GM12865 (cell line): ENCODE results near the gene CADPS2.

Source experiments
- DNase-seq: peaks from one replicate; pipeline ENCODE4 v3.0.0; 2010; ENCODE audit warnings: low read depth
- H3K4me3 ChIP-seq: 2 replicates; pipeline ENCODE4 v1.5.1; 2011; ENCODE audit warnings: mild to moderate bottlenecking, low read depth, low read length, control low read depth
- TF ChIP-seq, protein P1 (sequence below): IDR thresholded peaks from 2 replicates; pipeline ENCODE4 v1.5.1; 2011; ENCODE audit warnings: low read length, control low read depth, low read depth, inconsistent platforms; ENCODE audit not compliant: insufficient read depth; ENCODE audit errors: missing control alignments

CADPS2 gene

GRCh38 chr7:122706836-122707235, 179.4 kb downstream of the CADPS2 start:
- H3K4me3 ChIP-seq, result no peak overlapping the region
- no peak for DNase-seq
- TF ChIP-seq, protein P1, sequence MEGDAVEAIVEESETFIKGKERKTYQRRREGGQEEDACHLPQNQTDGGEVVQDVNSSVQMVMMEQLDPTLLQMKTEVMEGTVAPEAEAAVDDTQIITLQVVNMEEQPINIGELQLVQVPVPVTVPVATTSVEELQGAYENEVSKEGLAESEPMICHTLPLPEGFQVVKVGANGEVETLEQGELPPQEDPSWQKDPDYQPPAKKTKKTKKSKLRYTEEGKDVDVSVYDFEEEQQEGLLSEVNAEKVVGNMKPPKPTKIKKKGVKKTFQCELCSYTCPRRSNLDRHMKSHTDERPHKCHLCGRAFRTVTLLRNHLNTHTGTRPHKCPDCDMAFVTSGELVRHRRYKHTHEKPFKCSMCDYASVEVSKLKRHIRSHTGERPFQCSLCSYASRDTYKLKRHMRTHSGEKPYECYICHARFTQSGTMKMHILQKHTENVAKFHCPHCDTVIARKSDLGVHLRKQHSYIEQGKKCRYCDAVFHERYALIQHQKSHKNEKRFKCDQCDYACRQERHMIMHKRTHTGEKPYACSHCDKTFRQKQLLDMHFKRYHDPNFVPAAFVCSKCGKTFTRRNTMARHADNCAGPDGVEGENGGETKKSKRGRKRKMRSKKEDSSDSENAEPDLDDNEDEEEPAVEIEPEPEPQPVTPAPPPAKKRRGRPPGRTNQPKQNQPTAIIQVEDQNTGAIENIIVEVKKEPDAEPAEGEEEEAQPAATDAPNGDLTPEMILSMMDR, result no peak

DNA sequence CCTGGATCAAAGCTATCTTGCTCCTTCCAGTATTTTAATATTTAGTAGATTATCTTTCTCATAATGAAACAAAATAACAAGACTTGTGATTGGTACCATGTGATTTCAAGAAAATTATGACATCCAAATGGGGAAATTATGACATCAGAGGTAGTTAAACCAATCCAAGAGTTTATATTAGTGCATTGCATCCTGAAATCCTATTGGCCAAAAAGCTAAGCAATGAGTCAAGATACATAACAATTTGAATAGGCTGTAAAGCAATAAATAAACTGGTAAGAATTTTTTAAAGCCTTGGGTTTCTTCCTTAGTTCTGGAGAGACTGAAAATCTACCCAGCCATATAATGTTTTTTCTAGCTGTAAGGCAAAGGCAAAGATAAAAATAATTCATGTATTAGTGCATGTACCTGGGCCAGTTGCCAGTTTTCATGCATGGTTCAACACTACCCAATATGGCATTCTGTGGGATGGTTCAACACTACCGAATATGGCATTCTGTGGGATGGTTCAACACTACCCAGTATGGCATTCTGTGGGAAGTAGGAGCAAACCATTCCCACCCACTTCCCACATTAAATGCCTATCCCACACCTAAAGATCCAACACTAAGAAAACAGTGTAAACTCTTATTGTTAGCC, 183.3 kb downstream of the CADPS2 start, which contains the start of gene RNF148:
Gene RNF148 (minus strand): TSS at position 51 of the 639 bp plus-strand sequence. CDS start 172 bp downstream, outside the sequence.
- TF ChIP-seq, protein P1, result no peak
- no peak for DNase-seq
- no peak within 1 kb of the TSS for H3K4me3 ChIP-seq

DNA sequence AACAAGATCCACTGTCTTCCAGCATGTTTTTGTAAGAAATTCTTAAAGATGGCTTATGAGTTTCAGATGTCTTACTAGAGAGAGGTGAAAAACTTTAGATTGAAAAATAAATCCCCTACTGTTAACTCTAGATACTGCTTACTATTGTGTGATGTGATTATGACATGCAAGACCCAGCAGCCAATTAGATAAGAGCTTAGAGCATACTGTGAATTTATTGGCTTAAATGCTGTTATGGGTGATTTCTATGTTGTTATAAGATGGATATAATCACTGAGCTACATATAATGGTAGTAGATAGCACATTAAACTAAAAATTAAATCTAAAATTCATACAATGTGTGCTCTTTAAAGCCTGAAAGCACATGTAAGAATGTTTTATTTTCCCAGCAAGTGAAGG, 187.2 kb downstream of the CADPS2 start, which contains the start of gene RNF133:
Gene RNF133 (minus strand): TSS at position 101 of the 400 bp plus-strand sequence. CDS start 199 bp downstream, outside the sequence.
- DNase-seq, result no peak
- TF ChIP-seq, protein P1, result no peak

GRCh38 chr7:122695816-122696215, 190.4 kb downstream of the CADPS2 start:
- no peak for DNase-seq
- TF ChIP-seq, protein P1, result no peak
- H3K4me3 ChIP-seq, result no peak overlapping the region

More for the DNA sequence above, 187.2 kb downstream of the CADPS2 start, which contains the start of gene RNF133:
- no peak within 1 kb of the TSS for H3K4me3 ChIP-seq

DNA sequence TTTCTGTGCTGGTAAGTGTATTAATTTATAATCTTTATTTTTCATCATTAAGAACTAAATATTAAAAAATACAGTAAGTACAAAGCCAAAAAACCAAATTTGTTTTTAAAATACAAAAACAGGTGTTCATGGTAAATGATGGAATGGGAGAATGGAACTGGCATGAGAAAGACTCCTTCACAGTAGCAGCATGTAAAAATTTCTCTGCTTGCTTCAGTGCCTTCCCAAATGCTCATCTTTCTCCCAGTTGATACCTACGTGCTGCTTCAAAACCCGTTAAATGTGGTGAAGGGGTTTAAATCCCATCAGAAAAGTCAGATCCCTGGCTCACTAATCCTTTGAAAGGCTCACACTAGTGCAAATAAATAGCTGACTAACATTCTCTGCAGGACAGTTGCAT, 191.6 kb downstream of the CADPS2 start:
- no peak overlapping the region for H3K4me3 ChIP-seq
- DNase-seq, result no peak
- TF ChIP-seq, protein P1, result no peak

GRCh38 chr7:122692769-122693309, 193.4 kb downstream of the CADPS2 start:
- DNase-seq, result no peak
- no peak overlapping the region for H3K4me3 ChIP-seq
- TF ChIP-seq, protein P1, result no peak
